Measurements from ENCODE around the gene AKNA. TPM values are rescaled to one million over a fixed set of nuclear protein-coding genes. Genes with fewer than 3 reads are reported as not detected.

The AKNA gene
- total RNA-seq, 8 experiments from 2014 or later: 2.7 to 25.7 (median 10.8) TPM

GRCh38 chr9:114357360-114357759, 30.4 kb downstream of the AKNA start:
- WGBS, 10 experiments: 17 to 100% (median 78%) methylated on average over 1 to 5 of the region's 6 CpGs; no CpG with 5 or more reads in 4 of the 10 experiments
- no peaks in the 10 kb centered on the region for H3K4me1 ChIP-seq (replicated peaks in 1 of 2)
- no peak overlapping the region for H3K4me3 ChIP-seq
- peak in 5 of 8 experiments; percentile 16 to 81 (median 65) for ATAC-seq (replicated peaks in 6 of 8)
- H3K27ac ChIP-seq: no peak overlapping the region
- in situ Hi-C loops (cut with MboI; ENCODE audit: low pct_unique_long_range_greater_than_20kb in 2 of 9, low sequenced_read_pairs in 9 of 9, unreplicated experiment in 9 of 9): no loop called here

- in situ Hi-C loops (cut with MboI; ENCODE audit: low pct_unique_long_range_greater_than_20kb in 2 of 9, low sequenced_read_pairs in 9 of 9, unreplicated experiment in 9 of 9): no loop called here
- Histone ChIP-seq H3K4me1 (replicated peaks in 1 of 2) (no peaks in the 10 kb centered on the region), H3K27ac (no peak overlapping the region), H3K4me3 (no peak overlapping the region)
- peak in 3 of 8 experiments; percentile 54 to 87 (median 66) for ATAC-seq (replicated peaks in 6 of 8)
- WGBS, 10 experiments: 95 to 97% methylated on average over 2 to 4 of the region's 6 CpGs; no CpG with 5 or more reads in 8 of the 10 experiments
Measured at GRCh38 chr9:114356792-114357191, 31.0 kb downstream of the AKNA start.

GRCh38 chr9:114355821-114356220, 32.0 kb downstream of the AKNA start:
- in situ Hi-C loops (cut with MboI; ENCODE audit: low pct_unique_long_range_greater_than_20kb in 2 of 9, low sequenced_read_pairs in 9 of 9, unreplicated experiment in 9 of 9): no loop called here
- peak in 1 of 8 experiments; percentile 22 for ATAC-seq (replicated peaks in 6 of 8)
- Histone ChIP-seq H3K4me3 (no peak overlapping the region), H3K27ac (no peak overlapping the region), H3K4me1 (replicated peaks in 1 of 2) (no peaks in the 10 kb centered on the region)
- 60 to 100% (median 80%) methylated on average over 1 to 5 of the region's 6 CpGs; no CpG with 5 or more reads in 3 of the 10 experiments for WGBS, 10 experiments

- in situ Hi-C loops (cut with MboI; ENCODE audit: low pct_unique_long_range_greater_than_20kb in 2 of 9, low sequenced_read_pairs in 9 of 9, unreplicated experiment in 9 of 9): no loop called here
- no peak overlapping the region for H3K4me3 ChIP-seq
- peaks cover 10 to 12% of the 10 kb centered on the region in 2 donors for H3K4me1 ChIP-seq (replicated peaks in 1 of 2)
- WGBS, 10 experiments: 14 to 100% (median 70%) methylated on average over 1 to 4 of the region's 4 CpGs
- no peak for ATAC-seq (replicated peaks in 6 of 8)
- no peak overlapping the region for H3K27ac ChIP-seq
Measured at GRCh38 chr9:114351932-114352331, 35.9 kb downstream of the AKNA start.

- no peak for ATAC-seq (replicated peaks in 6 of 8)
- peaks cover 10 to 12% of the 10 kb centered on the region in 2 donors for H3K4me1 ChIP-seq (replicated peaks in 1 of 2)
Measured at GRCh38 chr9:114350636-114351401, 37.0 kb downstream of the AKNA start.

GRCh38 chr9:114349713-114350480, 37.9 kb downstream of the AKNA start:
- ATAC-seq (replicated peaks in 6 of 8): no peak
- Histone ChIP-seq H3K27ac (peak overlapping the region; percentile 48 to 70), H3K4me3 (no peak overlapping the region), H3K4me1 (replicated peaks in 1 of 2) (peaks cover 10 to 12% of the 10 kb centered on the region in 2 donors)
- in situ Hi-C loops (cut with MboI; ENCODE audit: low pct_unique_long_range_greater_than_20kb in 2 of 9, low sequenced_read_pairs in 9 of 9, unreplicated experiment in 9 of 9): no loop called here
- WGBS, 10 experiments: 69 to 100% (median 89%) methylated on average over 1 to 7 of the region's 10 CpGs; no CpG with 5 or more reads in 1 of the 10 experiments

More at GRCh38 chr9:114350636-114351401, 37.0 kb downstream of the AKNA start:
- no peak overlapping the region for H3K27ac ChIP-seq
- WGBS, 10 experiments: 60 to 100% (median 89%) methylated on average over 1 to 6 of the region's 16 CpGs; no CpG with 5 or more reads in 6 of the 10 experiments
- H3K4me3 ChIP-seq: no peak overlapping the region
- in situ Hi-C loops (cut with MboI; ENCODE audit: low pct_unique_long_range_greater_than_20kb in 2 of 9, low sequenced_read_pairs in 9 of 9, unreplicated experiment in 9 of 9): no loop called here

GRCh38 chr9:114348906-114349482, 38.8 kb downstream of the AKNA start:
- peak; percentile 90 to 98 (median 97) for ATAC-seq (replicated peaks in 6 of 8)
- Histone ChIP-seq H3K4me1 (replicated peaks in 1 of 2) (peaks cover 10 to 12% of the 10 kb centered on the region in 2 donors), H3K27ac (peak overlapping the region; percentile 68 to 76), H3K4me3 (no peak overlapping the region)
- 0 to 67% (median 10%) methylated on average over 1 to 4 of the region's 9 CpGs; no CpG with 5 or more reads in 3 of the 10 experiments for WGBS, 10 experiments
- in situ Hi-C loops (cut with MboI; ENCODE audit: low pct_unique_long_range_greater_than_20kb in 2 of 9, low sequenced_read_pairs in 9 of 9, unreplicated experiment in 9 of 9): no loop called here

GRCh38 chr9:114348261-114348905, 39.4 kb downstream of the AKNA start:
- peak overlapping the region; percentile 68 to 76 for H3K27ac ChIP-seq
- H3K4me1 ChIP-seq (replicated peaks in 1 of 2): peaks cover 10 to 12% of the 10 kb centered on the region in 2 donors
- in situ Hi-C loops (cut with MboI; ENCODE audit: low pct_unique_long_range_greater_than_20kb in 2 of 9, low sequenced_read_pairs in 9 of 9, unreplicated experiment in 9 of 9): no loop called here
- H3K4me3 ChIP-seq: no peak overlapping the region
- 80 to 100% (median 99%) methylated on average over 1 to 7 of the region's 12 CpGs; no CpG with 5 or more reads in 5 of the 10 experiments for WGBS, 10 experiments
- ATAC-seq (replicated peaks in 6 of 8): peak in 1 of 8 experiments; percentile 0

- no peak for ATAC-seq (replicated peaks in 6 of 8)
- Histone ChIP-seq H3K27ac (no peak overlapping the region), H3K4me3 (no peak overlapping the region), H3K4me1 (replicated peaks in 1 of 2) (peaks cover 10 to 12% of the 10 kb centered on the region in 2 donors)
- in situ Hi-C loops (cut with MboI; ENCODE audit: low pct_unique_long_range_greater_than_20kb in 2 of 9, low sequenced_read_pairs in 9 of 9, unreplicated experiment in 9 of 9): no loop called here
- 40 to 97% (median 94%) methylated on average over 1 to 10 of the region's 15 CpGs; no CpG with 5 or more reads in 6 of the 10 experiments for WGBS, 10 experiments
Measured at GRCh38 chr9:114347675-114348074, 40.1 kb downstream of the AKNA start.

- WGBS, 10 experiments: 40 to 100% (median 96%) methylated on average over 1 to 6 of the region's 11 CpGs; no CpG with 5 or more reads in 4 of the 10 experiments
- no peak for ATAC-seq (replicated peaks in 6 of 8)
- Histone ChIP-seq H3K4me1 (replicated peaks in 1 of 2) (peaks cover 10 to 12% of the 10 kb centered on the region in 2 donors), H3K4me3 (no peak overlapping the region), H3K27ac (no peak overlapping the region)
- in situ Hi-C loops (cut with MboI; ENCODE audit: low pct_unique_long_range_greater_than_20kb in 2 of 9, low sequenced_read_pairs in 9 of 9, unreplicated experiment in 9 of 9): no loop called here
Measured at GRCh38 chr9:114346146-114346545, 41.6 kb downstream of the AKNA start.

GRCh38 chr9:114345493-114346065, 42.2 kb downstream of the AKNA start:
- no peak overlapping the region for H3K27ac ChIP-seq
- no peak overlapping the region for H3K4me3 ChIP-seq
- peaks cover 10 to 12% of the 10 kb centered on the region in 2 donors for H3K4me1 ChIP-seq (replicated peaks in 1 of 2)
- no peak for ATAC-seq (replicated peaks in 6 of 8)
- WGBS, 10 experiments: 0 to 100% (median 95%) methylated on average over 1 to 5 of the region's 7 CpGs; no CpG with 5 or more reads in 4 of the 10 experiments
- in situ Hi-C loops (cut with MboI; ENCODE audit: low pct_unique_long_range_greater_than_20kb in 2 of 9, low sequenced_read_pairs in 9 of 9, unreplicated experiment in 9 of 9): no loop called here

GRCh38 chr9:114344692-114345091, 43.1 kb downstream of the AKNA start:
- H3K4me1 ChIP-seq (replicated peaks in 1 of 2): peaks cover 10 to 12% of the 10 kb centered on the region in 2 donors
- no peak overlapping the region for H3K27ac ChIP-seq
- no peak overlapping the region for H3K4me3 ChIP-seq
- in situ Hi-C loops (cut with MboI; ENCODE audit: low pct_unique_long_range_greater_than_20kb in 2 of 9, low sequenced_read_pairs in 9 of 9, unreplicated experiment in 9 of 9): no loop called here
- no peak for ATAC-seq (replicated peaks in 6 of 8)
- 37 to 100% (median 87%) methylated on average over 2 to 3 of the region's 3 CpGs; no CpG with 5 or more reads in 4 of the 10 experiments for WGBS, 10 experiments
